K562 (cell line): ENCODE results near the gene GATA2. TPM values are rescaled to one million over a fixed set of nuclear protein-coding genes. Genes with fewer than 3 reads are reported as not detected.

Experiments used
- ATAC-seq: fragments of 200-7000 bp; cut with Tn5 transposase; 3 replicates; pipeline ENCODE4 v1.9.1; 2020; ENCODE audit warnings: moderate library complexity
- BruUV-seq: library from RNA; stranded (reverse); fragments of 400-500 nt; replicated peaks from 2 replicates; lab custom pipeline; 2021; lab: Mats Ljungman, UMichigan
- CTCF ChIA-PET: fragments of 300-600 bp; formaldehyde crosslinking; extraction: SDS; loops from one replicate; lab custom pipeline; 2021; ENCODE audit warnings: low intra/inter-chr PET ratio; lab: Yijun Ruan, JAX
- POLR2A ChIA-PET: fragments of 300-600, 350-650 bp; sonication (Branson Sonifier 250); formaldehyde crosslinking; extraction: SDS; loops from one replicate; lab custom pipeline; 2021; ENCODE audit warnings: antibody characterized with exemption, inconsistent platforms; lab: Yijun Ruan, JAX
- DNase-seq, 4 experiments: peaks; one replicate each; pipeline versions ENCODE4 v3.0.0 to v3.0.0-alpha.2; 2011 to 2018; ENCODE audit warnings: low spot score in 3 of 4, mixed read lengths in 3 of 4; ENCODE audit errors: extremely low read depth in 1 of 4
- FAIRE-seq: peaks from 2 replicates; lab custom pipeline; 2011; peaks lifted over from hg19 to GRCh38; lab: Jason Lieb, UNC
- H2AFZ ChIP-seq: 2 replicates; pipeline ENCODE4 v1.6.0; 2011; ENCODE audit warnings: low read depth, low read length, control low read depth, inconsistent platforms
- H3K27ac ChIP-seq: fragments of 200-600 bp; 3 replicates; pipeline ENCODE4 v1.8.0; 2011; ENCODE audit warnings: low read depth, mild to moderate bottlenecking, control low read depth, inconsistent platforms, low read length, moderate library complexity, mixed read lengths; ENCODE audit errors: extremely low read depth
- H3K27me3 ChIP-seq, 2 experiments: fragments of 300-600 bp in 1 of 2; 2 replicates in 1 of 2; 3 replicates in 1 of 2; pipeline versions ENCODE4 v1.6.0 to v1.8.0; 2011; ENCODE audit warnings: inconsistent platforms in 2 of 2, low read length in 2 of 2, mild to moderate bottlenecking in 1 of 2, mixed read lengths in 1 of 2, moderate library complexity in 1 of 2; ENCODE audit not compliant: control insufficient read depth in 2 of 2, insufficient read depth in 2 of 2
- H3K36me3 ChIP-seq: fragments of 300-600 bp; 3 replicates; pipeline ENCODE4 v1.8.0; 2011; ENCODE audit warnings: mild to moderate bottlenecking, low read length, inconsistent platforms; ENCODE audit not compliant: control insufficient read depth, insufficient read depth
- H3K4me1 ChIP-seq, 2 experiments: fragments of 200-600 bp in 1 of 2; replicated peaks in 1 of 2; 2 replicates in 1 of 2; 3 replicates in 1 of 2; pipeline versions ENCODE4 v1.5.1 to v1.8.0; 2011; ENCODE audit warnings: inconsistent platforms in 2 of 2, low read length in 2 of 2, mild to moderate bottlenecking in 1 of 2, mixed read lengths in 1 of 2, moderate library complexity in 1 of 2; ENCODE audit not compliant: control insufficient read depth in 2 of 2, insufficient read depth in 2 of 2
- H3K4me2 ChIP-seq: 2 replicates; pipeline ENCODE4 v1.6.1; 2011; ENCODE audit warnings: low read length, control low read depth, inconsistent platforms, mixed read lengths; ENCODE audit not compliant: insufficient read depth
- H3K4me3 ChIP-seq: fragments of 200-600 bp; sonication (generic), shearing (Covaris generic); 2 replicates; pipeline ENCODE4 v1.5.1; 2016; ENCODE audit warnings: control low read depth, inconsistent platforms
- H3K79me2 ChIP-seq: fragments of 200-600 bp; 3 replicates; pipeline ENCODE4 v1.8.0; 2011; ENCODE audit warnings: low read length, inconsistent platforms; ENCODE audit not compliant: control insufficient read depth, insufficient read depth
- H3K9ac ChIP-seq, 2 experiments: 2 replicates each; pipeline versions ENCODE4 v1.6.0 to v1.6.1; 2011; ENCODE audit warnings: low read depth in 2 of 2, low read length in 2 of 2, control low read depth in 1 of 2, inconsistent platforms in 1 of 2, mild to moderate bottlenecking in 1 of 2, mixed read lengths in 1 of 2; ENCODE audit not compliant: insufficient read depth in 1 of 2
- H3K9me1 ChIP-seq: one replicate; pipeline ENCODE4 v1.6.0; 2011; ENCODE audit warnings: inconsistent platforms, mild to moderate bottlenecking, low read length, moderate library complexity; ENCODE audit not compliant: control insufficient read depth, insufficient read depth
- H3K9me3 ChIP-seq: replicated peaks from 2 replicates; pipeline ENCODE4 v1.5.1; 2011; ENCODE audit warnings: low read depth, low read length, inconsistent platforms; ENCODE audit not compliant: control insufficient read depth, insufficient read depth
- H4K20me1 ChIP-seq: replicated peaks from 2 replicates; pipeline ENCODE4 v1.6.1; 2011; ENCODE audit warnings: low read length, inconsistent platforms, mixed read lengths; ENCODE audit not compliant: control insufficient read depth, insufficient read depth
- CEBPG ChIP-seq, 3 experiments: fragments of 200-800 bp in 1 of 3; sonication (Bioruptor generic) in 1 of 3; sonication (generic) in 1 of 3; formaldehyde crosslinking in 1 of 3; IDR thresholded peaks in 2 of 3; conservative IDR thresholded peaks in 1 of 3; 2 replicates each; pipeline versions ENCODE4 v1.6.1 to v1.8.0; 2016 to 2022; ENCODE audit warnings: missing compliant biosample characterization in 2 of 3, missing genetic modification characterization in 2 of 3, mild to moderate bottlenecking in 1 of 3, missing genetic modification reagents in 1 of 3
- FOXJ3 ChIP-seq: sonication (generic); formaldehyde crosslinking; IDR thresholded peaks from 2 replicates; pipeline ENCODE4 v1.4.0; 2020; ENCODE audit warnings: mild to moderate bottlenecking, missing genetic modification reagents
- HNRNPL ChIP-seq: fragments of 200-400 bp; formaldehyde crosslinking; IDR thresholded peaks from 2 replicates; pipeline ENCODE4 v1.6.1; 2017; ENCODE audit warnings: low read depth, mild to moderate bottlenecking, low read length
- JUN ChIP-seq, 2 experiments: sonication (generic) in 1 of 2; formaldehyde crosslinking in 1 of 2; IDR thresholded peaks; 2 replicates each; pipeline versions ENCODE4 v1.6.1 to v1.8.0; 2012 to 2022; ENCODE audit warnings: borderline replicate concordance in 2 of 2, mild to moderate bottlenecking in 2 of 2, improper control_type of control experiment in 1 of 2, low read depth in 1 of 2, low read length in 1 of 2, missing genetic modification reagents in 1 of 2
- KAT7 ChIP-seq: sonication (generic); formaldehyde crosslinking; IDR thresholded peaks from 2 replicates; pipeline ENCODE4 v1.8.0; 2022; ENCODE audit warnings: missing genetic modification reagents, mild to moderate bottlenecking, borderline replicate concordance
- KHSRP ChIP-seq: fragments of 450-650 bp; IDR thresholded peaks from 2 replicates; pipeline ENCODE4 v1.6.1; 2017
- L3MBTL2 ChIP-seq: fragments of 450-650 bp; IDR thresholded peaks from 2 replicates; pipeline ENCODE4 v1.6.1; 2016; ENCODE audit warnings: mild to moderate bottlenecking, moderate library complexity
- PURB ChIP-seq: sonication (generic); formaldehyde crosslinking; IDR thresholded peaks from 2 replicates; pipeline ENCODE4 v1.9.0; 2021; ENCODE audit warnings: low read depth, mild to moderate bottlenecking, missing genetic modification reagents
- RBM22 ChIP-seq: fragments of 200-400 bp; formaldehyde crosslinking; IDR thresholded peaks from 2 replicates; pipeline ENCODE4 v1.6.1; 2018; ENCODE audit warnings: low read length, low read depth; ENCODE audit not compliant: poor library complexity, severe bottlenecking
- RCOR1 ChIP-seq, 2 experiments: IDR thresholded peaks; 2 replicates each; pipeline ENCODE4 v1.6.1; 2012; ENCODE audit warnings: low read depth in 2 of 2, low read length in 2 of 2, borderline replicate concordance in 1 of 2, improper control_type of control experiment in 1 of 2
- SOX6 ChIP-seq: fragments of 450-650 bp; IDR thresholded peaks from 2 replicates; pipeline ENCODE4 v1.6.1; 2014; ENCODE audit warnings: mild to moderate bottlenecking
- TAL1 ChIP-seq: fragments of 450-650 bp; IDR thresholded peaks from 2 replicates; pipeline ENCODE4 v1.6.1; 2016; ENCODE audit warnings: mild to moderate bottlenecking
- TCF3 ChIP-seq: sonication (generic); formaldehyde crosslinking; IDR thresholded peaks from 2 replicates; pipeline ENCODE4 v1.4.0; 2020; ENCODE audit warnings: mild to moderate bottlenecking, missing genetic modification reagents
- TEAD4 ChIP-seq, 2 experiments: sonication (generic) in 1 of 2; formaldehyde crosslinking in 1 of 2; IDR thresholded peaks; 2 replicates each; pipeline versions ENCODE4 v1.6.1 to v1.8.0; 2012 to 2022; ENCODE audit warnings: borderline replicate concordance in 1 of 2, inconsistent platforms in 1 of 2, low read length in 1 of 2, mild to moderate bottlenecking in 1 of 2, missing genetic modification reagents in 1 of 2
- THAP7 ChIP-seq: fragments of 250-450 bp; sonication (Bioruptor Pico); IDR thresholded peaks from 2 replicates; pipeline ENCODE4 v1.5.0; 2021
- TRIM24 ChIP-seq, 2 experiments: fragments of 450-650 bp; IDR thresholded peaks; 2 replicates each; pipeline ENCODE4 v1.6.1; 2016
- USF2 ChIP-seq: sonication (generic); formaldehyde crosslinking; IDR thresholded peaks from 2 replicates; pipeline ENCODE4 v1.5.0; 2020; ENCODE audit warnings: missing genetic modification reagents
- ZKSCAN3 ChIP-seq: fragments of 250-450 bp; sonication (Bioruptor Pico); IDR thresholded peaks from 2 replicates; pipeline ENCODE4 v1.4.0; 2020
- ZNF644 ChIP-seq: fragments of 200-800 bp; sonication (Bioruptor generic); IDR thresholded peaks from 2 replicates; pipeline ENCODE4 v1.6.1; 2016; ENCODE audit warnings: low read depth, missing genetic modification characterization, missing compliant biosample characterization
- WGBS: fragments of 100-300 bp; shearing (Covaris generic); methylation state at CpG from one replicate; pipeline ENCODE4 v1.1.6; 2016; ENCODE audit warnings: low coverage, mixed read lengths; ENCODE audit not compliant: insufficient coverage; ENCODE audit errors: missing lambda C conversion rate; 5-methylcytosine and 5-hydroxymethylcytosine counted together
- in situ Hi-C: fragments of 300-500 bp; cut with MboI; formaldehyde crosslinking; loops from 4 replicates; pipeline ENCODE4 v1.15.0; 2018; ENCODE audit warnings: inconsistent platforms, mixed read lengths
- intact Hi-C: fragments of 100-400 bp; cut with micrococcal nuclease; formaldehyde crosslinking; loops from 2 replicates; pipeline ENCODE4 v1.14.2; 2022
- polyA plus RNA-seq, 8 experiments: library from polyadenylated mRNA; depleted of rRNA in 4 of 8; stranded (reverse) in 5 of 8; unstranded in 3 of 8; fragments of >200 nt; fragmentation: Nextera tagmentation in 2 of 8; fragmentation: Illumina TruSeq in 1 of 8; extraction: Ambion mirVana in 2 of 8; extraction: Trizol in 1 of 8; gene quantifications; 2 replicates each; pipeline versions ENCODE4 v1.2.1 to v1.2.3, GENCODE V29; 2011 to 2014; ENCODE audit warnings: inconsistent platforms in 1 of 8, missing spikeins in 1 of 8
- total RNA-seq, 7 experiments: library from RNA; depleted of rRNA in 6 of 7; stranded (reverse); fragments of >200 nt in 6 of 7; fragmentation: Illumina TruSeq in 2 of 7; extraction: Trizol in 2 of 7; gene quantifications; 2 replicates each; pipeline versions ENCODE4 v1.2.1 to v1.2.3, GENCODE V29; 2011 to 2021; ENCODE audit warnings: low replicate concordance in 1 of 7

Gene GATA2
- total and polyA plus RNA-seq, 9 of the 15 experiments (the other 6 are each of a cell fraction or from before 2014, with no cell fraction given) = 8.5 to 218 (median 50.8) TPM

- Histone ChIP-seq H3K4me3 (peak overlapping the region; percentile 18; the same call in 1 of the 2 replicates), H3K4me1 (peaks cover 38 to 70% of the 10 kb centered on the region in 2 experiments), H3K27me3 (no peaks in the 10 kb centered on the region), H3K27ac (peak overlapping the region; percentile 94), H3K9me3 (no peaks in the 10 kb centered on the region), H3K9me1 (no peaks in the 10 kb centered on the region), H3K79me2 (peaks cover 60% of the 10 kb centered on the region), H2AFZ (peak overlapping the region; percentile 63), H4K20me1 (peaks cover 5% of the 10 kb centered on the region), H3K4me2 (peak overlapping the region; percentile 76), H3K9ac (peak overlapping the region; percentile 65 to 97), H3K36me3 (peaks cover 46% of the 10 kb centered on the region; the same call in 2 of the 3 replicates)
- in situ Hi-C loops (no loop called here), intact Hi-C loops (loop anchor here (5.0 to 10.0 kb wide), 4 partner anchors 71 to 422 kb away; no protein-coding TSS in a partner anchor)
- WGBS = 12% methylated on average over 36 of the region's 45 CpGs
- FAIRE-seq = peak; percentile 82
- peak; percentile 4 for ATAC-seq
- peak in 1 of 4 experiments; percentile 67 for DNase-seq
- ChIA-PET CTCF (interaction anchor here (0.8 to 2.0 kb wide), 2 partner anchors 71 to 325 kb away, joined by 3 to 9 read pairs; no protein-coding TSS in a partner anchor), POLR2A (interaction anchor here (3.0 kb wide), 1 partner anchor 13 kb away, joined by 17 read pairs; no protein-coding TSS in a partner anchor)
- BruUV-seq = no TSS peak
- TF ChIP-seq JUN (IDR thresholded peaks at IDR 0.05; ENCODE audit: borderline replicate concordance, low read depth, low read length) (no peak), JUN (CRISPR knock-in tag; IDR thresholded peaks at IDR 0.05; ENCODE audit: borderline replicate concordance) (peak; percentile 57; the same call in 1 of the 2 replicates), HNRNPL (peak; percentile 66; the same call in 1 of the 2 replicates), RCOR1 (IDR thresholded peaks at IDR 0.05; ENCODE audit: borderline replicate concordance in 1 of 2, low read depth in 2 of 2, low read length in 2 of 2) (0 out of 4 replicates have a peak, but pooled peaks of 1 of the 2 experiments have one; percentile 16), L3MBTL2 (peak; percentile 68), THAP7 (CRISPR knock-in tag) (no peak), TAL1 (peak; percentile 48), FOXJ3 (no peak), TCF3 (CRISPR knock-in tag) (peak; percentile 53), PURB (CRISPR knock-in tag) (no peak), KAT7 (CRISPR knock-in tag) (peak; percentile 28; the same call in 1 of the 2 replicates), SOX6 (peak; percentile 86), KHSRP (no peak), RBM22 (peak; percentile 80), CEBPG (CRISPR knock-in tag; IDR thresholded peaks at IDR 0.05) (peak; percentile 37; the same call in 1 of the 2 replicates), CEBPG (tag; conservative IDR thresholded peaks at IDR 0.05 in 1 of 2, IDR thresholded peaks at IDR 0.05 in 1 of 2) (no peak), ZKSCAN3 (CRISPR knock-in tag) (no peak), TEAD4 (IDR thresholded peaks at IDR 0.05; ENCODE audit: low read length) (peak; percentile 37; the same call in 1 of the 2 replicates), TEAD4 (CRISPR knock-in tag; IDR thresholded peaks at IDR 0.05; ENCODE audit: borderline replicate concordance) (peak; percentile 89; the same call in 1 of the 2 replicates), TRIM24 (IDR thresholded peaks at IDR 0.05) (no peak), ZNF644 (tag) (0 out of 2 replicates have a peak, but pooled peaks have one; percentile 22), USF2 (CRISPR knock-in tag) (peak; percentile 35; the same call in 1 of the 2 replicates)
These were observed 3.8 kb upstream of the GATA2 start for GRCh38 chr3:128496602-128497304.
